ENCODE results near the gene FGD4. TPM values are rescaled to one million over a fixed set of nuclear protein-coding genes. Genes with fewer than 3 reads are reported as not detected.

The FGD4 gene
- total and polyA plus RNA-seq, 9 of the 15 experiments (the other 6 are each of a cell fraction or from before 2014, with no cell fraction given): 0.05 to 0.51 (median 0.27) TPM

- TF ChIP-seq CHD4 (IDR thresholded peaks at IDR 0.05; ENCODE audit: insufficient read depth, insufficient replicate concordance, low read depth, low read length, poor library complexity, severe bottlenecking): no peak
- TF ChIP-seq SRSF3 (IDR thresholded peaks at IDR 0.05; ENCODE audit: insufficient read depth, low read length): no peak
- no peak for TF ChIP-seq ZZZ3 (IDR thresholded peaks at IDR 0.05)
Observed at GRCh38 chr12:32544893-32545292, 145.5 kb downstream of the FGD4 start (continued).

- TF ChIP-seq ZBTB40 (IDR thresholded peaks at IDR 0.05) (peak; percentile 53), ZBTB40 (CRISPR knock-in tag; IDR thresholded peaks at IDR 0.05) (no peak), HES1 (IDR thresholded peaks at IDR 0.05; ENCODE audit: low read depth) (no peak), ZNF785 (CRISPR knock-in tag; IDR thresholded peaks at IDR 0.05) (no peak)
- FAIRE-seq: no peak
- Histone ChIP-seq H3K4me2 (ENCODE audit: insufficient read depth, low read length) (no peak overlapping the region), H3K79me2 (ENCODE audit: control insufficient read depth, insufficient read depth, low read length) (no peaks in the 10 kb centered on the region), H3K9me3 (replicated peaks; ENCODE audit: control insufficient read depth, insufficient read depth, low read depth, low read length) (no peaks in the 10 kb centered on the region), H3K27me3 (ENCODE audit: control insufficient read depth in 2 of 2, insufficient read depth in 2 of 2, low read length in 2 of 2) (peaks cover 6 to 16% of the 10 kb centered on the region in 2 experiments; a peak in 4 of 5 replicates), H3K36me3 (ENCODE audit: control insufficient read depth, insufficient read depth, low read length) (no peaks in the 10 kb centered on the region), H3K4me3 (no peak overlapping the region), H3K9ac (ENCODE audit: insufficient read depth in 1 of 2, low read depth in 2 of 2, low read length in 2 of 2) (no peak overlapping the region), H3K9me1 (ENCODE audit: control insufficient read depth, insufficient read depth, low read length) (no peaks in the 10 kb centered on the region), H3K27ac (ENCODE audit: extremely low read depth, low read depth, low read length) (no peak overlapping the region), H2AFZ (ENCODE audit: low read depth, low read length) (no peak overlapping the region), H3K4me1 (replicated peaks in 1 of 2; ENCODE audit: control insufficient read depth in 2 of 2, insufficient read depth in 2 of 2, low read length in 2 of 2) (no peaks in the 10 kb centered on the region), H4K20me1 (replicated peaks; ENCODE audit: control insufficient read depth, insufficient read depth, low read length) (no peaks in the 10 kb centered on the region)
- in situ Hi-C loops (cut with MboI) (no loop called here), intact Hi-C loops (cut with micrococcal nuclease) (no loop called here)
- ChIA-PET CTCF (ENCODE audit: low intra/inter-chr PET ratio) (no interaction called here), POLR2A (interaction anchor here (1.6 kb wide), 1 partner anchor 9 kb away, joined by 3 read pairs; no protein-coding TSS in a partner anchor)
- DNase-seq (ENCODE audit: extremely low read depth in 1 of 4, low spot score in 3 of 4): no peak
- no TSS peak for BruUV-seq (replicated peaks)
- WGBS (ENCODE audit: insufficient coverage, low coverage, missing lambda C conversion rate): 0% methylated on average over 3 of the region's 3 CpGs
- no peak for ATAC-seq
Observed at GRCh38 chr12:32545413-32545980, 146.1 kb downstream of the FGD4 start.

Data from K562 (cell line).